H1 (cell line): ENCODE measurements around the gene GPBP1L1. TPM values are rescaled to one million over a fixed set of nuclear protein-coding genes. Genes with fewer than 3 reads are reported as not detected.

Source experiments
- BRCA1 ChIP-seq: IDR thresholded peaks from 2 replicates; pipeline ENCODE4 v1.6.1; 2012; ENCODE audit warnings: low read depth, low read length, improper control_type of control experiment
- CBX8 ChIP-seq: fragments of 300-800, 300-1000 bp; sonication (generic); IDR thresholded peaks from 2 replicates; pipeline ENCODE4 v1.7.1; 2016; ENCODE audit warnings: low read depth, low read length, borderline replicate concordance
- CREB1 ChIP-seq: IDR thresholded peaks from 2 replicates; pipeline ENCODE4 v1.6.1; 2012; ENCODE audit warnings: inconsistent platforms
- CTBP2 ChIP-seq: IDR thresholded peaks from 2 replicates; pipeline ENCODE4 v1.7.0; 2011; ENCODE audit warnings: borderline replicate concordance, mild to moderate bottlenecking, moderate library complexity, mixed read lengths, low read length; ENCODE audit not compliant: insufficient read depth, insufficient read length
- FOSL1 ChIP-seq: IDR thresholded peaks from 2 replicates; pipeline ENCODE4 v1.6.1; 2011; ENCODE audit warnings: mild to moderate bottlenecking, low read depth, low read length, moderate library complexity; ENCODE audit not compliant: insufficient read depth
- GTF2F1 ChIP-seq: IDR thresholded peaks from 2 replicates; pipeline ENCODE4 v1.6.1; 2012; ENCODE audit warnings: low read depth, low read length, improper control_type of control experiment, borderline replicate concordance
- HDAC6 ChIP-seq: IDR thresholded peaks from one replicate; pipeline ENCODE4 v1.7.1; 2012; ENCODE audit warnings: low read depth, mild to moderate bottlenecking, inconsistent platforms, low read length, moderate library complexity
- RBBP5 ChIP-seq: IDR thresholded peaks from 2 replicates; pipeline ENCODE4 v1.7.1; 2012; ENCODE audit warnings: low read depth, mild to moderate bottlenecking, inconsistent platforms, low read length, moderate library complexity, borderline replicate concordance
- SRF ChIP-seq: IDR thresholded peaks from 2 replicates; pipeline ENCODE4 v1.6.1; 2011; ENCODE audit warnings: mild to moderate bottlenecking, low read depth, low read length, moderate library complexity
- polyA plus RNA-seq, 7 experiments: library from polyadenylated mRNA; depleted of rRNA in 3 of 7; stranded (reverse) in 5 of 7; unstranded in 2 of 7; fragments of >200 nt in 5 of 7; fragments of 200-250 nt in 2 of 7; gene quantifications; 1 replicate in 5 of 7; 2 replicates in 1 of 7; 4 replicates in 1 of 7; pipeline versions ENCODE4 v1.2.1 to v1.2.3, GENCODE V29; 2011 to 2013; ENCODE audit warnings: missing spikeins in 2 of 7, mixed read lengths in 2 of 7
- total RNA-seq: library from RNA; stranded (reverse); fragmentation: NEBNext Ultra II Directional; extraction: Animal tissue kit (Norgen Biotek cat#: 25700); gene quantifications from 2 replicates; pipeline ENCODE4 v1.2.1, GENCODE V29; 2021
- TF ChIP-seq, protein P1 (sequence below): fragments of 300-600 bp; sonication (generic); IDR thresholded peaks from 2 replicates; pipeline ENCODE4 v1.7.1; 2012; ENCODE audit warnings: low read length, moderate library complexity, mild to moderate bottlenecking, inconsistent platforms; ENCODE audit not compliant: insufficient replicate concordance
- TF ChIP-seq, protein P2 (sequence below): IDR thresholded peaks from 2 replicates; pipeline ENCODE4 v1.6.1; 2011; ENCODE audit warnings: low read length, improper control_type of control experiment

The GPBP1L1 gene
- total and polyA plus RNA-seq, 2 of the 8 experiments (the other 6 are each of a cell fraction or from before 2014, with no cell fraction given), result 70.1 to 119 TPM

DNA sequence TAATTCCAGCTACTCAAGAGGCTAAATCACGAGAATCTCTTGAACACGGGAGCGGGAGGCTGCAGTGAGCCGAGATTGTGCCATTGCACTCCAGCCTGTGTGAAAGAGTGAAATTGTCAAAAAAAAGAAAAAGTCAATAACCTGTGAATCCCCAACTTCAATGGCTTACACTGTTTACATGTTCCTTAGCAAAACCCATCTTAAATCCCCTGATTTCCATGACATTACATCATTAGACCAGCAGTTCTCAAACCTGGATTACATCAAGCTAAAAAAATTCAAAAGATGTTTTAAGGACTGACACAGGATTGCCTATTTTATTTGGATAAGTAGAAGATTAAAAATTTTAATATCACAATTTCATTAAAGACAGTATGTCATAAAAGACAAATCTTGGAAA is 12.4 kb downstream of the GPBP1L1 start (continued):
- TF ChIP-seq, protein P1, sequence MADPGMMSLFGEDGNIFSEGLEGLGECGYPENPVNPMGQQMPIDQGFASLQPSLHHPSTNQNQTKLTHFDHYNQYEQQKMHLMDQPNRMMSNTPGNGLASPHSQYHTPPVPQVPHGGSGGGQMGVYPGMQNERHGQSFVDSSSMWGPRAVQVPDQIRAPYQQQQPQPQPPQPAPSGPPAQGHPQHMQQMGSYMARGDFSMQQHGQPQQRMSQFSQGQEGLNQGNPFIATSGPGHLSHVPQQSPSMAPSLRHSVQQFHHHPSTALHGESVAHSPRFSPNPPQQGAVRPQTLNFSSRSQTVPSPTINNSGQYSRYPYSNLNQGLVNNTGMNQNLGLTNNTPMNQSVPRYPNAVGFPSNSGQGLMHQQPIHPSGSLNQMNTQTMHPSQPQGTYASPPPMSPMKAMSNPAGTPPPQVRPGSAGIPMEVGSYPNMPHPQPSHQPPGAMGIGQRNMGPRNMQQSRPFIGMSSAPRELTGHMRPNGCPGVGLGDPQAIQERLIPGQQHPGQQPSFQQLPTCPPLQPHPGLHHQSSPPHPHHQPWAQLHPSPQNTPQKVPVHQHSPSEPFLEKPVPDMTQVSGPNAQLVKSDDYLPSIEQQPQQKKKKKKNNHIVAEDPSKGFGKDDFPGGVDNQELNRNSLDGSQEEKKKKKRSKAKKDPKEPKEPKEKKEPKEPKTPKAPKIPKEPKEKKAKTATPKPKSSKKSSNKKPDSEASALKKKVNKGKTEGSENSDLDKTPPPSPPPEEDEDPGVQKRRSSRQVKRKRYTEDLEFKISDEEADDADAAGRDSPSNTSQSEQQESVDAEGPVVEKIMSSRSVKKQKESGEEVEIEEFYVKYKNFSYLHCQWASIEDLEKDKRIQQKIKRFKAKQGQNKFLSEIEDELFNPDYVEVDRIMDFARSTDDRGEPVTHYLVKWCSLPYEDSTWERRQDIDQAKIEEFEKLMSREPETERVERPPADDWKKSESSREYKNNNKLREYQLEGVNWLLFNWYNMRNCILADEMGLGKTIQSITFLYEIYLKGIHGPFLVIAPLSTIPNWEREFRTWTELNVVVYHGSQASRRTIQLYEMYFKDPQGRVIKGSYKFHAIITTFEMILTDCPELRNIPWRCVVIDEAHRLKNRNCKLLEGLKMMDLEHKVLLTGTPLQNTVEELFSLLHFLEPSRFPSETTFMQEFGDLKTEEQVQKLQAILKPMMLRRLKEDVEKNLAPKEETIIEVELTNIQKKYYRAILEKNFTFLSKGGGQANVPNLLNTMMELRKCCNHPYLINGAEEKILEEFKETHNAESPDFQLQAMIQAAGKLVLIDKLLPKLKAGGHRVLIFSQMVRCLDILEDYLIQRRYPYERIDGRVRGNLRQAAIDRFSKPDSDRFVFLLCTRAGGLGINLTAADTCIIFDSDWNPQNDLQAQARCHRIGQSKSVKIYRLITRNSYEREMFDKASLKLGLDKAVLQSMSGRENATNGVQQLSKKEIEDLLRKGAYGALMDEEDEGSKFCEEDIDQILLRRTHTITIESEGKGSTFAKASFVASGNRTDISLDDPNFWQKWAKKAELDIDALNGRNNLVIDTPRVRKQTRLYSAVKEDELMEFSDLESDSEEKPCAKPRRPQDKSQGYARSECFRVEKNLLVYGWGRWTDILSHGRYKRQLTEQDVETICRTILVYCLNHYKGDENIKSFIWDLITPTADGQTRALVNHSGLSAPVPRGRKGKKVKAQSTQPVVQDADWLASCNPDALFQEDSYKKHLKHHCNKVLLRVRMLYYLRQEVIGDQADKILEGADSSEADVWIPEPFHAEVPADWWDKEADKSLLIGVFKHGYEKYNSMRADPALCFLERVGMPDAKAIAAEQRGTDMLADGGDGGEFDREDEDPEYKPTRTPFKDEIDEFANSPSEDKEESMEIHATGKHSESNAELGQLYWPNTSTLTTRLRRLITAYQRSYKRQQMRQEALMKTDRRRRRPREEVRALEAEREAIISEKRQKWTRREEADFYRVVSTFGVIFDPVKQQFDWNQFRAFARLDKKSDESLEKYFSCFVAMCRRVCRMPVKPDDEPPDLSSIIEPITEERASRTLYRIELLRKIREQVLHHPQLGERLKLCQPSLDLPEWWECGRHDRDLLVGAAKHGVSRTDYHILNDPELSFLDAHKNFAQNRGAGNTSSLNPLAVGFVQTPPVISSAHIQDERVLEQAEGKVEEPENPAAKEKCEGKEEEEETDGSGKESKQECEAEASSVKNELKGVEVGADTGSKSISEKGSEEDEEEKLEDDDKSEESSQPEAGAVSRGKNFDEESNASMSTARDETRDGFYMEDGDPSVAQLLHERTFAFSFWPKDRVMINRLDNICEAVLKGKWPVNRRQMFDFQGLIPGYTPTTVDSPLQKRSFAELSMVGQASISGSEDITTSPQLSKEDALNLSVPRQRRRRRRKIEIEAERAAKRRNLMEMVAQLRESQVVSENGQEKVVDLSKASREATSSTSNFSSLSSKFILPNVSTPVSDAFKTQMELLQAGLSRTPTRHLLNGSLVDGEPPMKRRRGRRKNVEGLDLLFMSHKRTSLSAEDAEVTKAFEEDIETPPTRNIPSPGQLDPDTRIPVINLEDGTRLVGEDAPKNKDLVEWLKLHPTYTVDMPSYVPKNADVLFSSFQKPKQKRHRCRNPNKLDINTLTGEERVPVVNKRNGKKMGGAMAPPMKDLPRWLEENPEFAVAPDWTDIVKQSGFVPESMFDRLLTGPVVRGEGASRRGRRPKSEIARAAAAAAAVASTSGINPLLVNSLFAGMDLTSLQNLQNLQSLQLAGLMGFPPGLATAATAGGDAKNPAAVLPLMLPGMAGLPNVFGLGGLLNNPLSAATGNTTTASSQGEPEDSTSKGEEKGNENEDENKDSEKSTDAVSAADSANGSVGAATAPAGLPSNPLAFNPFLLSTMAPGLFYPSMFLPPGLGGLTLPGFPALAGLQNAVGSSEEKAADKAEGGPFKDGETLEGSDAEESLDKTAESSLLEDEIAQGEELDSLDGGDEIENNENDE, result no peak
- no peak for TF ChIP-seq RBBP5
- TF ChIP-seq CBX8, result no peak
- no peak for TF ChIP-seq BRCA1
- no peak for TF ChIP-seq SRF
- TF ChIP-seq, protein P2, sequence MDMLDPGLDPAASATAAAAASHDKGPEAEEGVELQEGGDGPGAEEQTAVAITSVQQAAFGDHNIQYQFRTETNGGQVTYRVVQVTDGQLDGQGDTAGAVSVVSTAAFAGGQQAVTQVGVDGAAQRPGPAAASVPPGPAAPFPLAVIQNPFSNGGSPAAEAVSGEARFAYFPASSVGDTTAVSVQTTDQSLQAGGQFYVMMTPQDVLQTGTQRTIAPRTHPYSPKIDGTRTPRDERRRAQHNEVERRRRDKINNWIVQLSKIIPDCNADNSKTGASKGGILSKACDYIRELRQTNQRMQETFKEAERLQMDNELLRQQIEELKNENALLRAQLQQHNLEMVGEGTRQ, result no peak
- TF ChIP-seq CREB1, result no peak
- TF ChIP-seq CTBP2, result no peak
- TF ChIP-seq FOSL1, result no peak
- no peak for TF ChIP-seq HDAC6
- TF ChIP-seq GTF2F1, result no peak
